ENCODE results near the gene NPSR1.

DNA sequence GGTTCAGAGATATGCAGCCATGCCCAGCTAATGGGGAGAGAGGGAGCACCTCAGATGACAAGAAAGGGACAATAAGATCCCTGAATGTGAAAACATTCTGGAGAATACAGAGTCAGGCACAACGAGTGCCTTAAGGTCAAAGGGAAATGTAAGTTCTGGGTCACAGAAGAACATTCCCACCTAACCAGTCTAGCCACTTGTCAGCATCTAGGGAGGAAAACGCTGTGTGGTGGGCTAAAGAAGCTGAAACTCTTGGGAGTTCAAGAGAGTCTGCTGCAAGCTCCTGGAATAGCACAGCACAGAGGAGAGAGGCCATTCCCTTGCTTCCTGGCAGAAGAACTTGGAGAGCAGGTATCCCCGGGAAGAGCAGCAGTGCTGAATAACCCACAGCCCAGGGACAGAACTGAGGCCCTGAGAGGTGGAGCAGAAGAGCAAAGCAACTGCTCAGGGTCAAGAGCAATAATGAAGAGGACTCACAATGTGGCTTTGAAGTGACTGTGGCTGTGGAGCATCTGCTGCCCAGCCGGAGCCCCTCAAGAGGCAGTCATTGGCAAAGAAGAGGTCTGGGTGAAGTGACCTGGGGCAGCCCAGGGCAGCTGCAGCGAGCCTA is 182.3 kb downstream of the NPSR1 start:
- no peak for TF ChIP-seq CTCF (IDR thresholded peaks at IDR 0.05)
- TF ChIP-seq POLR2AphosphoS5 (IDR thresholded peaks at IDR 0.05), result no peak
- TF ChIP-seq POLR2A (IDR thresholded peaks at IDR 0.05), result no peak

Data from prostate gland (tissue), 2 donors.